GM12872 (cell line): ENCODE measurements around the gene KRT6C.

ENCODE experiments used
- TF ChIP-seq, protein P1 (sequence below): IDR thresholded peaks from 3 replicates; pipeline ENCODE4 v1.5.1; 2011; ENCODE audit warnings: low read depth, mild to moderate bottlenecking, low read length, moderate library complexity; ENCODE audit not compliant: insufficient read depth

Gene KRT6C

DNA sequence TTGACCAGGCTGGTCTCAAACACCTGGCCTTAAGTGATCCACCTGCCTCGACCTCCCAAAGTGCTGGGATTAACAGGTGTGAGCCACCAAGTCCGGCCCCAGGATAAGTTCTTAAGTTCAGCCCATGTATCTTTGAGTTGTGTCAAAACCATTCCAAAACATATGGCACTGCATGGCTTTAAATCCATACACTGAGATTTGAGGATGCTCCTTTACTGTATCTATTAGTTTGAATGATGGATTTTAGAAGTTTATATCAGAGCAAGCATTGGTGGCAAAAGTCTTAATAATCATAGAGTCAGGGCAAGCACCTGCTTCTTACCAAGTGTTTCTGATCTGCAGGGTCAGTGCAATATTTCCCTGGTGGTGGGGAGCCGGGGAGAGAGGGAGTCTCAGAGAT is 27.7 kb downstream of the KRT6C start:
- TF ChIP-seq, protein P1, sequence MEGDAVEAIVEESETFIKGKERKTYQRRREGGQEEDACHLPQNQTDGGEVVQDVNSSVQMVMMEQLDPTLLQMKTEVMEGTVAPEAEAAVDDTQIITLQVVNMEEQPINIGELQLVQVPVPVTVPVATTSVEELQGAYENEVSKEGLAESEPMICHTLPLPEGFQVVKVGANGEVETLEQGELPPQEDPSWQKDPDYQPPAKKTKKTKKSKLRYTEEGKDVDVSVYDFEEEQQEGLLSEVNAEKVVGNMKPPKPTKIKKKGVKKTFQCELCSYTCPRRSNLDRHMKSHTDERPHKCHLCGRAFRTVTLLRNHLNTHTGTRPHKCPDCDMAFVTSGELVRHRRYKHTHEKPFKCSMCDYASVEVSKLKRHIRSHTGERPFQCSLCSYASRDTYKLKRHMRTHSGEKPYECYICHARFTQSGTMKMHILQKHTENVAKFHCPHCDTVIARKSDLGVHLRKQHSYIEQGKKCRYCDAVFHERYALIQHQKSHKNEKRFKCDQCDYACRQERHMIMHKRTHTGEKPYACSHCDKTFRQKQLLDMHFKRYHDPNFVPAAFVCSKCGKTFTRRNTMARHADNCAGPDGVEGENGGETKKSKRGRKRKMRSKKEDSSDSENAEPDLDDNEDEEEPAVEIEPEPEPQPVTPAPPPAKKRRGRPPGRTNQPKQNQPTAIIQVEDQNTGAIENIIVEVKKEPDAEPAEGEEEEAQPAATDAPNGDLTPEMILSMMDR: no peak

DNA sequence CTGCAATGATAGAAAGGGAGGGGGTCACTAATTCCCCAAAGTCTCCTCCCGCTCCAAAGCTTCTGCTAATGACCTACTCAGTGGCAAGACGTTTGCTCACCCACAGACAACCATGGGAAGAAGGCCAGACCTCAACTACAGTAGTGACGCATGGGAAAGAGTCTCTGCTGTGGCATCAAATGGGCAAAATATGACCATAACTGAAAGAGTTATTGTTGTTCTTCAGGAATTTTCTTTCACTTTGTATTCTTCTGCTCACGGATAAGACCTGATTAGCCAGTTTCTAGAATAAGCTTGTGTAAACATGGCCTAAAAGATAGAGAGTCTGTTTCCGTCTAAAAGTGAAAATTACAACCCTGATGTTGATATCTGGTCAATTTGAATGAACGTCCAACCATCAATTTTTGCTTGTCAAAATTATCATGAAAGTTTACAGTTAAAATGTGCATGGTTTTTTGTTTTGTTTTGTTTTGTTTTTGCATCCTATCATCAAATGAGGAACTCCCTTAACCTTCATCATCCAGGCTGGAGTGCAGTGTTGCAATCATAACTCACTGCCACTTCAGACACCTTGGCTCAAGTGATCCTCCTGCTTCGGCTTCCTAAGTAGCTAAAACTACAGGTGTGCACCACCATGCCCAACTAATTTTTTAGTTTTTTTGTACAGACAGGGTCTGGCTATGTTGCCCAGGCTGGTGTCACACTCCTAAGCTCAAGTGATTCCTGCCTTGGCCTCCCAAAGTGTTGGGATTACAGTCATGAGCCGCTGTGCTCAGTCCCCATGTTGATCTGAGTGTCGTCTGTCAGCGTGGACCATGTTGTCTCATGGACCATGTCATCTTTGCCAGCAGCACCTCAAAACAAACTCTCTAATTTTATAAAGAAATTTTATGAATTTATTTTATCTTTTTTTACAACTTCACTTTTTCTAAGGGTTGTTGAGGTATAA is 28.7 kb downstream of the KRT6C start:
- TF ChIP-seq, protein P1: no peak

DNA sequence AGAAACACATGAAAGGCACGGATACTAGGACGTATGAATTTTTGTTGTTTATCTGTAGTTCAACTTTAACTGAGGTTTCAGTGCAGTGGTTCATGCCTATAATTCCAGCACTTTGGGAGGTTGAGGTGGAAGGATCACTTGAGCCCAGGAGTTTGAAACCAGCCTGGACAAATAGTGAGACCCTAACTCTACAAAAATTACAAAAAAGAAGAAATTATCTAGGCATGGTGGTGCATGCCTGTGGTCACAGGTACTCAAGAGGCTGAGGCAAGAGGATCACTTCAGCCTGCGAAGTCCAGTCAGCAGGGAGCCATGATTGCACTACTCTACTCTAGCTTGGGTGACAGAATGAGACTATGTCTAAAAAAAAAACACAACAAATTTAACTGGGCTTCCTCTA is 29.6 kb downstream of the KRT6C start:
- TF ChIP-seq, protein P1: no peak

DNA sequence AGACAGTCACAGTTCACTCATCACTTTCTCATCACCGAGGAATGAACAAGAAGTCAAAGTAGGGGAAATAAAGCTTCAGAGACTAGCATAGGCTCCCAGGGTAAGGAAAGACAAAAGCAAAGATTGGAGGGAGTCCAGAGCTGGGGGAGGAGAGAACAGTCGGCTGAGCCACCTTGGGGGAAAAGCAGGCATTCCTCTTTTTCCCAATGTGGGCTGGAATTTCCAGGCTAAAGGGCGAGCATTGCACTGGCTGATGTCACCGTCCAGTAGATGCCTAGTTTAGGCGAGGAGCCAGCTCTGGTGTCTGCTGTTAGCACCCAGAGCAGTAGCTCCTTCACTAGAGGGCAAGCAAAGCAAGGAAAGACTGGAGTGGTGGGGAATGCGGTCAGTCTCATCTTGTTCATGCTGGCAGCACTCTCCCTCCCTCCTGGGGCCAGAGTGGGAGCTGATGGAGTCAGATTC is 31.0 kb downstream of the KRT6C start:
- TF ChIP-seq, protein P1: no peak

DNA sequence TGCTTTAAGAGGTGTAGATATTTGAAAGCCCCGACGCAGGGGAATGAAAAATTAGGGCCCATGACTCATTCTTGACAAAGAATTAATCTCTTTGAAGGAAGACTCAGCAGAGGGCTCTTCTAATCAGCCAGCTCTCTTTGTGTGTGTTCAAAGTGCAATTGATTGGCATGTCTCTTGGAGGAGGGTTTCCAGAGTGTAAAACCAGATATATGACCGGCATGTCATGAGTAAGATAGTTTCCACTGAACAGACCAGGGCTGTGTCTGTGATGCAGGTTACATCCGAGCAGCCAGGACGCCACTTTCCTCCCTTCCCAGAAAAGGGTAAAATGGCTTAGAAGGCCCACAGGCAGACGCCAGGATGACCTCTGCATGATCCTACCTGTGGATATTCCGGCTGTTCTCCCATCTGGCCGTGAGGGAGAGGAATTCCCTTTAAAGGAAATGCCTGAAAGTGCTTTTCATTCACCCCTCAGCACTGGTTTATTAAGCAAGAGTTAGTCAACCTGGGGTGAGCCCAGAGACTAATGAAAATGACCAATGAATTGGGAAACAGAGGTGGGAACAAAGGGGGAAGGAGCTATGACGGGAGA is 32.2 kb downstream of the KRT6C start:
- TF ChIP-seq, protein P1: no peak

DNA sequence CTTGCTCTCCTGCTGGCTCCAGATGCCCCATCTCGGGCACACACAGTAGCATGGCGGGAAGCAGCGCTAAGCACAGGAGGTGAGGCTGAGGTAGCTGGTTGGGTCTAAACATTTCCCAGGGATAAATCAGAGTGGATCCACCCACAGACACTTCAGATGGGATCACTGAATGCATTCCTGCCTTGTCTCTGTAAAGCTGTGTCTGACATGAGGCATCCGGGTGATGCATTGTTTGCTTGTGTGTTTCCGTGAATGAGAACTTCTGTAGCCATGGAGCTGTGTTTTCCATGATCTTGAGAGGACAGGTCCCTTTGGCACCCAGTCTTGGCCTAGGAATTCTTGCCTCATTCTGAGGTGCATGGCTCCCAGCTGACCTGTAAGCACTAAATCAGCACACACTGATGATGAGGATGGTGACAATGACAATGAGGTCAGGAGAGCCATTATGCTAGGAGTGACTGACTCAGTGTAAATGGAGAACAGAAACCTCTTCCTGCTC is 32.7 kb downstream of the KRT6C start:
- TF ChIP-seq, protein P1: no peak

DNA sequence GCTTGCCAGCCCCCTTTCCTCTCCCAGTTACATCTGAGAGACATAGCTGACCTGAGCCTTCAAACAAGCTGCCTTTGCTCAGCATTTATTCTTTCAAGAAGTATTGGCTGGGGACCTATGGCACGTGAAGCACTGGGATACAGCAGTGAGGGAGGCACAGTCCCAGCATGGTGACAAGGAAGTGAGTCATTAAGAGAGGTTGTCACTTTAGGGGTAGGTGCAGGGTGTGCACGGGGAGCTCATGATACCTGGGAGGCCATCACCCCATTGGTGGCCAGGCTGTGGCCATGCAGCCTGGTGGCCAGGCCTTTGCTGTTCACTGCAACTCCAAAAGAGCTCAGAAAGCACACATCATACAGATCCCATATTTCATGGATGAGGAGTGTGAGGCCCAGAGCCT is 33.8 kb downstream of the KRT6C start:
- TF ChIP-seq, protein P1: no peak
